ENCODE data around the gene CHST10.
"Not testable (repeated sequence)": the region's sequence is repeated elsewhere in the genome, so short reads cannot be mapped to it uniquely, and the experiment has no call there.

Gene CHST10

GRCh38 chr2:100416935-100417710 lies at the start of gene CHST10:
Gene CHST10, minus strand, starts transcription at chr2:100417668. Its CDS starts 10,993 bp downstream, at chr2:100406675.
- peak; percentile 42 for DNase-seq

DNA sequence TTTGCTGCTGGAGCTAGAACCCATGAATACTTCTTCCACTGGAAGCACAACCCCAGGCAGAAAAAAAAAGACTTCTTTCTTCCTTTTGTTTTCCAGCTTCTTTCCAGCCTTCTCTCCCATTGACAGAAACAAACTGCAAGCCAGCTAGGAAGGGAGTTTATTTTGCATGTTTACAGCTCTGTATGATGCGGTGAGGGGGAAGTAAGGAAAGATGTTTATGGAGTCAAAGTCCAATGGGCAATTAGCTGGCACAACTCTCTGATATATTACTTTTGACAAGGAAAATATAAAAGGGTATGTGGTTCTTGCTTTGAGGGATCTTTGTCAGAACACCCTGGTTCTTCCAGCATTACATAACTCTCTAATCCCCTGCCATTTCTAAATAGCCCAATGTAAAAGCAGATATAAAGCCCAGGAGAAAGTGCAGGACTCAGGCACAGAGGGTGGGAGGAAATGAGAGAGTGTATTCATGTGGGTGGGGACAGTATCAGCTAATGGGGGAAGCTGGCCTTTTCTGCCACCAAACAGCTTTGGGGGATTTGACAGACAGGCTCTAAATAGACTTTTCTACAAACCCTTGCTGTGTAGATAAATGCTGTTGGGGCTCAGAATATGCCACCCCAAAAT lies 43.5 kb upstream of the CHST10 start:
- no peak for DNase-seq

- DNase-seq, result not testable (repeated sequence)
Observed at GRCh38 chr2:100456357-100456756, 38.9 kb upstream of the CHST10 start.

DNA sequence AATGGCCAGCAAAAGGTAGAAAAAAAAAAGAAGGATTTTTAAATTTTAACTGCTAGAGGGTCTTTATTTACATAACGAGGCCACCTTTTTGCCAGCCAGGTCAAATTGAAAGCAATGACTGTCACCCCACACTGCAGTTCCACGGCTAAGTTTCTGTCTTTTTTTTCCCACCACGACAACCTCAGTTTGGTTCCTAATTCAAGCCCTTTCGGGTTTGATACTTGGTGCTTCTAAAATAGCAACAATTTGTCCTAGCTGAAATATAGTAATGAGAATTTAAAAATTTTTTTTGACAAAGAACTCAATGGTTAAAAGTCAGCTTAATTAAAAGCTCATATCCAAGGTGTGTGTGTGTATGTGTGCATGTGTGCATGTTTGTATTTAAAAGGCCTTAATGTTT lies 36.4 kb upstream of the CHST10 start:
- DNase-seq, result no peak

- DNase-seq, result no peak
Observed at GRCh38 chr2:100451734-100452133, 34.3 kb upstream of the CHST10 start.

- DNase-seq, result no peak
Observed at GRCh38 chr2:100451092-100451491, 33.6 kb upstream of the CHST10 start.

GRCh38 chr2:100446696-100447095 lies 29.2 kb upstream of the CHST10 start:
- no peak for DNase-seq

GRCh38 chr2:100437751-100438150 lies 20.3 kb upstream of the CHST10 start:
- no peak for DNase-seq

GRCh38 chr2:100429726-100430125 lies 12.3 kb upstream of the CHST10 start:
- DNase-seq, result no peak

- DNase-seq, result no peak
Observed at GRCh38 chr2:100427627-100428258, 10.3 kb upstream of the CHST10 start.

DNA sequence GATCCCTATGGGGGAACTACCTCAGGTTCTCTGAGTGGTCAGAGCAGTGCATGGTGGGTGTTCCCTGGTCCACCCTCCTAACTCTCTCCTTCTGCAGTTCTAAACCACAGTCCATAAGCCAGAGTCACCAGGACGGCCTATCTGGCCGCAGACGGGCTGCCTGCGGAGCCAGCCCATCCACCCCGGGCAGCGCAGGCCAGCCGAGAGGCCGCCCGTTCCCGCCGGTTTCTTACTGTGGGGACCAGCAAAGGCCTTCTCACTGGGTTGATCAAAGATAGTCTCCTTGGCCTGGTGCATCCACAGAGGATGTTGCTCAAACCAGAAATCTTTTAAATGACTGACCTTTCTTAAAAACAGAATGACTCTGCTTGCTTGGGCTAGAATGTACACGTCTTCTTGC lies 9.6 kb upstream of the CHST10 start:
- no peak for DNase-seq

- no peak for DNase-seq
Observed at GRCh38 chr2:100426384-100426720, 8.9 kb upstream of the CHST10 start.

DNA sequence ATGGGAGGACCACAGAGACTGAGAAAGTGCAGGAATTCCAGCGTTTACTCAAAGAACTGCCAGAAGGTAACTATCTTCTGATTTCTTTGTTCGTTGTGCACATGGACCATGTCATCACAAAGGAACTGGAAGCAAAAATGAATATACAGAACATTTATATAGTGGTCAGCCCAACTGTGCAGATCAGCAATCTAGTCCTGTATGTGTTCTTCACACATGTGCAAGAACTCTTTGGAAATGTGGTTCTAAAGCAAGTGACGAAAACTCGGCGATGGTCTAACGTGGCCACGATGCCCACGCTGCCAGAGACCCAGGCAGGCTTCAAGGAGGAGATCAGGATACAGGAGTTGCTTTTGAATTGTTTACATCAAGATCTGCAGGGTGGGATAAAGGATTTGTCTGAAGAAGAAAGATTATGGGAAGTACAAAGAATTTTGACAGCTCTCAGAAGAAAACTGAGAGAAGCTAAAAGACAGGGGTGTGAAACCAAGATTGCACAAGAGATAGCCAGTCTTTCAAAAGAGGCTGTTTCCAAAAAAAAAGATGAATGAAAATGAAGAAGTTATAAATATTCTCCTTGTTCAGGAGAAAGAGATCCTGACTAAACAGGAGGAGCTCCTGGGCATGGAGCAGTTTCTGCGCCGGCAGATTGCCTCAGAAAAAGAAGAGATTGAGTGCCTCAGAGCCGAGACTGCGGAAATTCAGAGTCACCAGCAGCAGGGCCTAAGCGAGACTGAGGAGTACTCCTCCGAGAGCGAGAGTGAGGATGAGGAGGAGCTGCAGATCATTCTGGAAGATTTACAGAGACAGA lies 8.3 kb upstream of the CHST10 start:
- no peak for DNase-seq

- DNase-seq, result no peak
Observed at GRCh38 chr2:100425107-100425506, 7.6 kb upstream of the CHST10 start.

DNA sequence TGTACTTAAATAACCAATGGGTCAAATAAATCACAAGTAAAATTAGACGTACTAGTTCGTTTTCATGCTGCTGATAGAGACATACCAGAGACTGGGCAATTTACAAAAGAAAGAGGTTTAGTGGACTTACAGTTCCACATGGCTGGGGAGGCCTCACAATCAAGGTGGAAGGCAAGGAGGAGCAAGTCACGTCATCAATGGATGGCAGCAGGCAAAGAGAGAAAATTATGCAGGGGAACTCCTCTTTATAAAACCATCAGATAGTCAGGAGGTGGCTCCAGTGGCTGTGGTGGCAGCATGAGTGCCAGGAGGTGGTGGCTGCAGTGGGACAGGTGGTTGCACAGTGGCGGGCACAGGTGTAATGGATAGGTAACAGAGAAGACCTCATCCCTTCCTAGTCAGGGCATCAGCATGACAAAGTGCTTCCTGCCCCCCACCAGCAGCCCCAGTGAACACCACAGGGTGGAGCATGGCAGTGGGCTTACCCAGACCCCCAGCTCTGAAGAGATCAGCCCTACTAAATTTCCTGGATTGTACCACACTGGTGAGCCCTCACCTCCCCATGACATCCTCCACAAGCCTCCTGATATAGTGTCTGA lies 6.9 kb upstream of the CHST10 start:
- no peak for DNase-seq

GRCh38 chr2:100423631-100424030 lies 6.2 kb upstream of the CHST10 start:
- DNase-seq, result no peak

DNA sequence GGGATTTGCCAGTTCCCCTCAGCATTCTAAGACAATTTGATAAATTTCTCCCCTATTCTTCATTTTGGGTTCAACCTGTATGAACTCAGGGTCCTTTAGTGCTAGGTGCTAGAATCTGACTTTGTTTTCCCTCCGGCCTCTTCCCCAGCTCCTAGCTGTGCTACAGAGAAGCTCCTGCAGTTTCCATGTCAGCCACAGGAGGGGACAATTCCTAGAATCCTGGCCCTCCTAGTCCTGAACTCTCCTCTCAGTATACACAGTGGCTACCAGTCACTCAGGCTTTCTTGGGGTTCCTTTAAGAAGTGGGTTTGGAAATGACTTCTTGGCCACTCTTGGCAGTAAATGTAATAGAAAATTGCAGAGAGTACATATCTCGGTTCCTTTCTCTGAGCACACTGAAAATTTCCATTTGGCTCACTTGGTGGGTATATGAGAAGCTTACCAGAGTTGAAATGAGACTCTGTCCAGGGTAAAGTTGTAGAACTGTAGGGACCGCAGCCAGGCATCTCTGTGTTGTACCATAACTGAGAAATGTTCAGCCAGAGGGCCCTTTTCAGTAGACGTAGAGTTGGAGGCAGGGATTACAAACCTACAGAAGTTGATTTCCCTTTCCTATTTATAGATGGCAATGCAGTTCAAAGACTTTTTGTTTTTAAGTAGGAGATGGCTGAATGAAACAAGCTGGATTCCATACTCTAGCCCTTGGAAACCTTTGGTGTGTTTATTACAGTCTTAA lies 5.0 kb upstream of the CHST10 start:
- DNase-seq, result peak; percentile 24

DNA sequence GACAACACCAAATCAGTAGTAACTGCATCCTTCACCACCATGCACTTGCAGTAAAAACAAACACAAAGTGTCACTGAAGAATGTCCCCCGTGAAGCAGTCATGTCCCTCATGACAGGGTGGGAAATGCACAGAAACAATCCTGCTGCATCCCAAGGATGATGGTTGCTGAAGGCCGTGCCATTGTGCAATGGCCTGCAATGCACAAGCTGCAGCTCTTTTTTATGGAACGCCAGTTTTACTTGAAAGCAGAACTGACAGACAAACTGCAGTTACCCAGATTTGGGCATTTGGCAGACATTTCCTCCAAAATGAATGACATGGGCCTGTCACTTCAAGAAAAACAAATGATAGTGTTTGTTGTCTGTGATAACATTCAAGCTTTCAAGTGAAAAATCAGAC lies 2.4 kb upstream of the CHST10 start:
- DNase-seq, result no peak

GRCh38 chr2:100418406-100418962 lies 1.0 kb upstream of the CHST10 start:
- DNase-seq, result no peak

DNA sequence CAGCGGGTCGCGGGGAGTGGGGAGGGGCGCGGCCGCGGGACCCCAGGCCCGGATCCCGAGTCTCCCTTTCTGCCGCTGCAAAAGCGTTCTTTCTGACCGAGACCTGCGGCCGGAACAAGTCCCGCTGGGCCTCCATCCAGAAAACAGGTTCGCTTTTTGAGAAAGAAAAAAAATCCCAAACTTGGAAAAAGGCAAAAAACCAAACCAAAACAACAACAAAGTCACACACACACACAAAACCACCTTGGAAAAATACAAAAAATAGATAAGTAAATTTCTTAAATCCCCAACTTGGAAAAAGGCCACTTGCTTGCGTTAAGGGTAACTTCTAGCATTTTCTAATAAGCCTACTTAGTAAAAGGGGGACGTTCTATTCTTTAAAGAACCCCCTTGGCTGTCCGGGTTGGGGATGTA lies 250 bp upstream of the CHST10 start:
- no peak for DNase-seq

- no peak for DNase-seq
Observed at GRCh38 chr2:100416397-100416934, 1.0 kb downstream of the CHST10 start.

GRCh38 chr2:100413571-100413970 lies 3.9 kb downstream of the CHST10 start:
- DNase-seq, result no peak

Measured in NCI-H1105 treated with DMSO at 0.1 percent for 48 hours (cell line).